Measurements from ENCODE around the gene SLC29A2.

DNA sequence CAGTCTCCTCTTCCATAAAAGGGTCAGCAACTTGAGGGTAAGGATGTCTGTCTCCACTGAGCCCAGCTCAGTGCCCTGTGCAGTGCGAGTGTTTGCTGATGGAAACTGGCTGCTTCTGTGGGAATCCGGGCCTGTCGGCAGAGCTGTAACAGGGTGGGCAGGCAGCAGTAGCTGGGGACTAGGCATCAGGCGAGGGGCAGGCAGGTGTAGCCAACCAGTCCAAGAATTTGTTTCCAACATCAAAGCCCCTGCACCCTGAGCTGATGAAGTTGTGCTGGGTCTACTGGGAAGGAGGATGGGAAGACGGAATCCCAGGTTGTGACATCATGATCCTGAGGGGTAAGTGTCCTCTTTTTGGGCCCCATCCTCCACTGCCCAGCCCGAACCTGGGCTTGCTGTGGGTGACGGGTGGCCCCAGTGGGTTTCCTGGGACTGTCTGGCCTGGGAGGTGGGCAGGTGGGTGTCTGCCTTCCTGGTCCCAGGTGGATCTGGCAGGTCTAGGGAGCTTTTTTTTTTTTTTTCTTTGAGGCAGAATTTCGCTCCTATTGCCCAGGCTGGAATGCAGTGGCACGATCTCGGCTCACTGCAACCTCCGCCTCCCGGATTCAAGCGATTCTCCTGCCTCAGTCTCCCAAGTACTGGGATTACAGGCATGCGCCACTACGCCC, 11.0 kb downstream of the SLC29A2 start:
- TF ChIP-seq, protein P1, sequence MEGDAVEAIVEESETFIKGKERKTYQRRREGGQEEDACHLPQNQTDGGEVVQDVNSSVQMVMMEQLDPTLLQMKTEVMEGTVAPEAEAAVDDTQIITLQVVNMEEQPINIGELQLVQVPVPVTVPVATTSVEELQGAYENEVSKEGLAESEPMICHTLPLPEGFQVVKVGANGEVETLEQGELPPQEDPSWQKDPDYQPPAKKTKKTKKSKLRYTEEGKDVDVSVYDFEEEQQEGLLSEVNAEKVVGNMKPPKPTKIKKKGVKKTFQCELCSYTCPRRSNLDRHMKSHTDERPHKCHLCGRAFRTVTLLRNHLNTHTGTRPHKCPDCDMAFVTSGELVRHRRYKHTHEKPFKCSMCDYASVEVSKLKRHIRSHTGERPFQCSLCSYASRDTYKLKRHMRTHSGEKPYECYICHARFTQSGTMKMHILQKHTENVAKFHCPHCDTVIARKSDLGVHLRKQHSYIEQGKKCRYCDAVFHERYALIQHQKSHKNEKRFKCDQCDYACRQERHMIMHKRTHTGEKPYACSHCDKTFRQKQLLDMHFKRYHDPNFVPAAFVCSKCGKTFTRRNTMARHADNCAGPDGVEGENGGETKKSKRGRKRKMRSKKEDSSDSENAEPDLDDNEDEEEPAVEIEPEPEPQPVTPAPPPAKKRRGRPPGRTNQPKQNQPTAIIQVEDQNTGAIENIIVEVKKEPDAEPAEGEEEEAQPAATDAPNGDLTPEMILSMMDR (IDR thresholded peaks at IDR 0.05): no peak
- TF ChIP-seq TAF1 (IDR thresholded peaks at IDR 0.05; ENCODE audit: borderline replicate concordance, low read depth, low read length) (no peak), GABPA (IDR thresholded peaks at IDR 0.05; ENCODE audit: low read depth) (no peak), FOXM1 (IDR thresholded peaks at IDR 0.05; ENCODE audit: low read depth) (no peak), RFX5 (IDR thresholded peaks at IDR 0.05; ENCODE audit: low read length) (no peak), MEF2A (IDR thresholded peaks at IDR 0.05; ENCODE audit: borderline replicate concordance, low read depth) (no peak), CHD2 (IDR thresholded peaks at IDR 0.05; ENCODE audit: low read length, partially characterized antibody) (no peak), RAD21 (IDR thresholded peaks at IDR 0.05; ENCODE audit: low read length) (no peak), EP300 (IDR thresholded peaks at IDR 0.05; ENCODE audit: borderline replicate concordance in 1 of 2, low read depth in 1 of 2, low read length in 1 of 2) (no peak), FOSL2 (IDR thresholded peaks at IDR 0.05; ENCODE audit: borderline replicate concordance, low read depth) (no peak)

Measured in SK-N-SH (cell line).